Body of pancreas (tissue), 4 donors: ENCODE data around the gene HLA-DQB2.

Source experiments
- POLR2A ChIP-seq, 3 donors: fragments of 450-650 bp; IDR thresholded peaks; one replicate each; pipeline ENCODE4 v1.6.1; 2016; ENCODE audit warnings: antibody characterized with exemption in 3 of 3, mild to moderate bottlenecking in 2 of 3
- TF ChIP-seq, protein P1 (sequence below), 7 experiments: fragments of 450-650 bp in 4 of 7; fragments of 200-600 bp in 3 of 7; sonication (generic) in 3 of 7; IDR thresholded peaks; one replicate each; pipeline ENCODE4 v1.5.1; 2016 to 2019; ENCODE audit warnings: antibody characterized with exemption in 7 of 7

DNA sequence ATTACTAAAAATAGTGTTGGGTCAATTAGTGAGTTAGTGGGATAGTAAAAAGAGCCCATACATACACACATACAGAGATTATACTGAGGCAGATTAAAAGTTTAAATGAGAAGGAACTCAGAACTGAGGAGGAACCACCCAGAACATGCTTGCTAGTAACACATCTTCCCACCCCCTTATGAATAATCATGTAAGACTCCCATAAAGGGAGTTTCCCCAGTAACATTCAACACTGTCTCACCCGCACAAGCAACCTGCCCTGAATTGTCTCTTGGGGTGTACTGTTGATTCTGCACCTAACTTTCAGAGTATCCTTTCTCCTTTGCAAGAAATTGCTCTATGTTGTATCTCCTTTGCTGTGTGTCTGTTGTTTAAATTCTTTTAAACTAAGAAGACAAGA lies 11.1 kb upstream of the HLA-DQB2 start:
- no peak for TF ChIP-seq POLR2A (IDR thresholded peaks at IDR 0.05)
- TF ChIP-seq, protein P1, sequence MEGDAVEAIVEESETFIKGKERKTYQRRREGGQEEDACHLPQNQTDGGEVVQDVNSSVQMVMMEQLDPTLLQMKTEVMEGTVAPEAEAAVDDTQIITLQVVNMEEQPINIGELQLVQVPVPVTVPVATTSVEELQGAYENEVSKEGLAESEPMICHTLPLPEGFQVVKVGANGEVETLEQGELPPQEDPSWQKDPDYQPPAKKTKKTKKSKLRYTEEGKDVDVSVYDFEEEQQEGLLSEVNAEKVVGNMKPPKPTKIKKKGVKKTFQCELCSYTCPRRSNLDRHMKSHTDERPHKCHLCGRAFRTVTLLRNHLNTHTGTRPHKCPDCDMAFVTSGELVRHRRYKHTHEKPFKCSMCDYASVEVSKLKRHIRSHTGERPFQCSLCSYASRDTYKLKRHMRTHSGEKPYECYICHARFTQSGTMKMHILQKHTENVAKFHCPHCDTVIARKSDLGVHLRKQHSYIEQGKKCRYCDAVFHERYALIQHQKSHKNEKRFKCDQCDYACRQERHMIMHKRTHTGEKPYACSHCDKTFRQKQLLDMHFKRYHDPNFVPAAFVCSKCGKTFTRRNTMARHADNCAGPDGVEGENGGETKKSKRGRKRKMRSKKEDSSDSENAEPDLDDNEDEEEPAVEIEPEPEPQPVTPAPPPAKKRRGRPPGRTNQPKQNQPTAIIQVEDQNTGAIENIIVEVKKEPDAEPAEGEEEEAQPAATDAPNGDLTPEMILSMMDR (IDR thresholded peaks at IDR 0.05), result no peak
